Measurements from ENCODE around the gene RNF138. TPM values are rescaled to one million over a fixed set of nuclear protein-coding genes. Genes with fewer than 3 reads are reported as not detected.

Gene RNF138
- total and polyA plus RNA-seq, 2 of the 13 experiments (the other 11 are each of a cell fraction or from before 2014, with no cell fraction given), result 14.6 to 33.6 TPM

DNA sequence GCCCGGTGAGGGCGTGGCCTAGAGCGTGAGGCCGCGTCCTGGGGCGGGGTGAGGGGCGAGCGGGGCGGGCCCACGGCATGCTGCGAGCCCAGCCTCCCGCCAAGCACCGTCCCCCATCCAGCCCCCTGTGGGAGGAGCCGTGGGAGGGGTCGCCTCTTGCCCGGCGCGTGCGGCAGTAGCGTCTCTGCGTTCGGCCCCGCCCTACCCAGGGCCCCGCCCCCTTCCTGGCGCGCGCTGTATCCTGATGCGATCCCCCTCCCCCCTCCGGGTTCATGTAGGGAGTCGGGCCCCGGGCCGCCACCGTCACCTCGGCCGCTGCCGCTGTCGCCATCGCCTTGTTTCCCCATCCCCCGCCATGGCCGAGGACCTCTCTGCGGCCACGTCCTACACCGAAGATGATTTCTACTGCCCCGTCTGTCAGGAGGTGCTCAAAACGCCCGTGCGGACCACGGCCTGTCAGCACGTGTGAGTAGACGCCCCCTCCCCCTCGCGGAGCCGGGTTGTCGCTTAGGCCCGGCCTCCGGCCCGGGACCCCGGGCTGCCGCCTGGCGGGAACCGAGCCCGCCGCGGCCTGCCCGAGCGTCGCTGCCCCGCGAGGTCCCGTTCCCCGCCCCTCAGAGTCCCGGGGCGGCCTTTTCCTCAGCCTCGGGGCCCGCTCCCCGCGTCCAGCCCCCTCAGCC lies 888 bp downstream of the RNF138 start (continued):
- TF ChIP-seq, protein P1, sequence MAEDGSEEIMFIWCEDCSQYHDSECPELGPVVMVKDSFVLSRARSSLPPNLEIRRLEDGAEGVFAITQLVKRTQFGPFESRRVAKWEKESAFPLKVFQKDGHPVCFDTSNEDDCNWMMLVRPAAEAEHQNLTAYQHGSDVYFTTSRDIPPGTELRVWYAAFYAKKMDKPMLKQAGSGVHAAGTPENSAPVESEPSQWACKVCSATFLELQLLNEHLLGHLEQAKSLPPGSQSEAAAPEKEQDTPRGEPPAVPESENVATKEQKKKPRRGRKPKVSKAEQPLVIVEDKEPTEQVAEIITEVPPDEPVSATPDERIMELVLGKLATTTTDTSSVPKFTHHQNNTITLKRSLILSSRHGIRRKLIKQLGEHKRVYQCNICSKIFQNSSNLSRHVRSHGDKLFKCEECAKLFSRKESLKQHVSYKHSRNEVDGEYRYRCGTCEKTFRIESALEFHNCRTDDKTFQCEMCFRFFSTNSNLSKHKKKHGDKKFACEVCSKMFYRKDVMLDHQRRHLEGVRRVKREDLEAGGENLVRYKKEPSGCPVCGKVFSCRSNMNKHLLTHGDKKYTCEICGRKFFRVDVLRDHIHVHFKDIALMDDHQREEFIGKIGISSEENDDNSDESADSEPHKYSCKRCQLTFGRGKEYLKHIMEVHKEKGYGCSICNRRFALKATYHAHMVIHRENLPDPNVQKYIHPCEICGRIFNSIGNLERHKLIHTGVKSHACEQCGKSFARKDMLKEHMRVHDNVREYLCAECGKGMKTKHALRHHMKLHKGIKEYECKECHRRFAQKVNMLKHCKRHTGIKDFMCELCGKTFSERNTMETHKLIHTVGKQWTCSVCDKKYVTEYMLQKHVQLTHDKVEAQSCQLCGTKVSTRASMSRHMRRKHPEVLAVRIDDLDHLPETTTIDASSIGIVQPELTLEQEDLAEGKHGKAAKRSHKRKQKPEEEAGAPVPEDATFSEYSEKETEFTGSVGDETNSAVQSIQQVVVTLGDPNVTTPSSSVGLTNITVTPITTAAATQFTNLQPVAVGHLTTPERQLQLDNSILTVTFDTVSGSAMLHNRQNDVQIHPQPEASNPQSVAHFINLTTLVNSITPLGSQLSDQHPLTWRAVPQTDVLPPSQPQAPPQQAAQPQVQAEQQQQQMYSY (CRISPR knock-in tag; IDR thresholded peaks at IDR 0.05), result 0 out of 2 replicates have a peak, but pooled peaks have one; percentile 37
- TF ChIP-seq, protein P2, sequence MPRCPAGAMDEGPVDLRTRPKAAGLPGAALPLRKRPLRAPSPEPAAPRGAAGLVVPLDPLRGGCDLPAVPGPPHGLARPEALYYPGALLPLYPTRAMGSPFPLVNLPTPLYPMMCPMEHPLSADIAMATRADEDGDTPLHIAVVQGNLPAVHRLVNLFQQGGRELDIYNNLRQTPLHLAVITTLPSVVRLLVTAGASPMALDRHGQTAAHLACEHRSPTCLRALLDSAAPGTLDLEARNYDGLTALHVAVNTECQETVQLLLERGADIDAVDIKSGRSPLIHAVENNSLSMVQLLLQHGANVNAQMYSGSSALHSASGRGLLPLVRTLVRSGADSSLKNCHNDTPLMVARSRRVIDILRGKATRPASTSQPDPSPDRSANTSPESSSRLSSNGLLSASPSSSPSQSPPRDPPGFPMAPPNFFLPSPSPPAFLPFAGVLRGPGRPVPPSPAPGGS (CRISPR knock-in tag; IDR thresholded peaks at IDR 0.05), result no peak; the same call in 1 of the 2 replicates
- TF ChIP-seq, protein P3, sequence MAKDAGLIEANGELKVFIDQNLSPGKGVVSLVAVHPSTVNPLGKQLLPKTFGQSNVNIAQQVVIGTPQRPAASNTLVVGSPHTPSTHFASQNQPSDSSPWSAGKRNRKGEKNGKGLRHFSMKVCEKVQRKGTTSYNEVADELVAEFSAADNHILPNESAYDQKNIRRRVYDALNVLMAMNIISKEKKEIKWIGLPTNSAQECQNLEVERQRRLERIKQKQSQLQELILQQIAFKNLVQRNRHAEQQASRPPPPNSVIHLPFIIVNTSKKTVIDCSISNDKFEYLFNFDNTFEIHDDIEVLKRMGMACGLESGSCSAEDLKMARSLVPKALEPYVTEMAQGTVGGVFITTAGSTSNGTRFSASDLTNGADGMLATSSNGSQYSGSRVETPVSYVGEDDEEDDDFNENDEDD (CRISPR knock-in tag; IDR thresholded peaks at IDR 0.05; ENCODE audit: borderline replicate concordance), result peak; percentile 44; the same call in 1 of the 2 replicates
- TF ChIP-seq ZNF773 (CRISPR knock-in tag; IDR thresholded peaks at IDR 0.05; ENCODE audit: borderline replicate concordance), result peak; percentile 18; the same call in 1 of the 2 replicates
- peak; percentile 48; the same call in 1 of the 2 replicates for TF ChIP-seq SIN3A (IDR thresholded peaks at IDR 0.05; ENCODE audit: borderline replicate concordance, low read depth, low read length)
- TF ChIP-seq, protein P4, sequence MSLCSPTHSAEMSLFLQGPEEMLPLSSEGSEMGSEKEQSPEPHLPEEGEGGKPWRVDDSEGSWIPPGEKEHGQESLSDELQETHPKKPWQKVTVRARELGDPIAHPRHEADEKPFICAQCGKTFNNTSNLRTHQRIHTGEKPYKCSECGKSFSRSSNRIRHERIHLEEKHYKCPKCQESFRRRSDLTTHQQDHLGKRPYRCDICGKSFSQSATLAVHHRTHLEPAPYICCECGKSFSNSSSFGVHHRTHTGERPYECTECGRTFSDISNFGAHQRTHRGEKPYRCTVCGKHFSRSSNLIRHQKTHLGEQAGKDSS (CRISPR knock-in tag; IDR thresholded peaks at IDR 0.05; ENCODE audit: borderline replicate concordance, low read depth), result 0 out of 2 replicates have a peak, but pooled peaks have one; percentile 58
- no peak for TF ChIP-seq ARNT (IDR thresholded peaks at IDR 0.05)
- TF ChIP-seq ZSCAN20 (CRISPR knock-in tag; IDR thresholded peaks at IDR 0.05; ENCODE audit: borderline replicate concordance), result peak; percentile 78; the same call in 1 of the 2 replicates
- TF ChIP-seq ZIK1 (CRISPR knock-in tag; IDR thresholded peaks at IDR 0.05; ENCODE audit: borderline replicate concordance, low read depth), result 0 out of 2 replicates have a peak, but pooled peaks have one; percentile 21
- TF ChIP-seq, protein P5, sequence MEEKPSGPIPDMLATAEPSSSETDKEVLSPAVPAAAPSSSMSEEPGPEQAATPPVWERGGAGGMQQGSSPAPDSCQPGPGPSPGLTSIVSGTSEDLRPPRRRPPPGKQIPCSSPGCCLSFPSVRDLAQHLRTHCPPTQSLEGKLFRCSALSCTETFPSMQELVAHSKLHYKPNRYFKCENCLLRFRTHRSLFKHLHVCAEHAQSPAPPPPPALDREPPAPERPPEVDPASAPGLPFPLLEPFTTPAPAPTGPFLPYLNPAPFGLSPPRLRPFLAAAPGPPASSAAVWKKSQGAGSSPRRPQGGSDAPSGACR (CRISPR knock-in tag; IDR thresholded peaks at IDR 0.05), result peak; percentile 83; the same call in 1 of the 2 replicates
- TF ChIP-seq ZNF543 (CRISPR knock-in tag; IDR thresholded peaks at IDR 0.05), result peak; percentile 84; the same call in 1 of the 2 replicates
- TF ChIP-seq, protein P6, sequence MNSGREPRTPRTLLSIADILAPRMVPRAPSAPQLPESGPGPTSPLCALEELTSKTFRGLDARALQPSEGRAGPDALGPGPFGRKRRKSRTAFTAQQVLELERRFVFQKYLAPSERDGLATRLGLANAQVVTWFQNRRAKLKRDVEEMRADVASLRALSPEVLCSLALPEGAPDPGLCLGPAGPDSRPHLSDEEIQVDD (CRISPR knock-in tag; IDR thresholded peaks at IDR 0.05; ENCODE audit: borderline replicate concordance), result peak; percentile 34; the same call in 1 of the 2 replicates
- no peak for TF ChIP-seq ZC3H4 (CRISPR knock-in tag; IDR thresholded peaks at IDR 0.05; ENCODE audit: borderline replicate concordance)
- TF ChIP-seq JUN (CRISPR knock-in tag; IDR thresholded peaks at IDR 0.05), result 0 out of 2 replicates have a peak, but pooled peaks have one; percentile 37
- TF ChIP-seq SPEN (CRISPR knock-in tag; IDR thresholded peaks at IDR 0.05; ENCODE audit: low read depth), result peak; percentile 16; the same call in 1 of the 2 replicates
- TF ChIP-seq ZFP36L1 (CRISPR knock-in tag; IDR thresholded peaks at IDR 0.05), result 0 out of 2 replicates have a peak, but pooled peaks have one; percentile 42
- 0 out of 2 replicates have a peak, but pooled peaks have one; percentile 58 for TF ChIP-seq ZNF678 (CRISPR knock-in tag; IDR thresholded peaks at IDR 0.05)
